ENCODE measurements around the gene UGT1A9. TPM values are rescaled to one million over a fixed set of nuclear protein-coding genes. Genes with fewer than 3 reads are reported as not detected.

UGT1A9 gene
- total and polyA plus RNA-seq, 5 donors = not detected

GRCh38 chr2:233766416-233766815 lies 94.7 kb downstream of the UGT1A9 start:
- Histone ChIP-seq H3K4me1 (ENCODE audit: control insufficient read depth, insufficient read depth, low read length) (no peaks in the 10 kb centered on the region), H3K4me3 (ENCODE audit: low read length) (no peak overlapping the region), H3K27ac (ENCODE audit: low read length) (no peak overlapping the region), H3K9me3 (ENCODE audit: control insufficient read depth, low read length) (no peaks in the 10 kb centered on the region), H3K27me3 (ENCODE audit: control insufficient read depth, insufficient read depth) (no peaks in the 10 kb centered on the region)
- WGBS = 74% methylated on average over 4 of the region's 4 CpGs
- intact Hi-C loops (cut with DNase I) = no loop called here
- DNase-seq = no peak
- ATAC-seq = no peak

GRCh38 chr2:233768076-233768475 lies 96.4 kb downstream of the UGT1A9 start:
- H3K4me3 ChIP-seq (ENCODE audit: low read length) = no peak overlapping the region
- WGBS = 72% methylated on average over 4 of the region's 4 CpGs
- H3K4me1 ChIP-seq (ENCODE audit: control insufficient read depth, insufficient read depth, low read length) = no peaks in the 10 kb centered on the region
- H3K27me3 ChIP-seq (ENCODE audit: control insufficient read depth, insufficient read depth) = no peaks in the 10 kb centered on the region
- intact Hi-C loops (cut with DNase I) = no loop called here
- DNase-seq (no peak), ATAC-seq (no peak)
- H3K27ac ChIP-seq (ENCODE audit: low read length) = no peak overlapping the region
- H3K9me3 ChIP-seq (ENCODE audit: control insufficient read depth, low read length) = no peaks in the 10 kb centered on the region

DNA sequence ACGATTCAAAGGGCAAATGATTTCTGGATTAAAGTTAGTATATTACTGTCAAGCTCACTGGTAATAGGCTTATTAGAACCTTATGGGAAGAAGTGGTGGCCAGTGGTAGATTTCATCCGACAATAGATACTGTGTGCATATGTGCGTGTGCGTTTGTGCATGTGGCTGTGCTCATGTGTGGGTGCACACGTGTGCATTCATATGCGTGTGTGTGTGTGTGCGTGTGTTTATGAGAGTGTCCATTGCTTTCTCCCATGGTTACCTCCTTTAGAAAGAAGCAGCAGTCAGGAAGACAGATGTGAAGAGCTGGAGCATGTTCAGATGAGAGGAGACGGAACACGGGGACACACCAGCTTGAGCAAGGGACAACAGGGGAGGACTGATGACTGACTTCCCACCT lies 97.6 kb downstream of the UGT1A9 start:
- H3K27ac ChIP-seq (ENCODE audit: low read length) = no peak overlapping the region
- no peak overlapping the region for H3K4me3 ChIP-seq (ENCODE audit: low read length)
- no peaks in the 10 kb centered on the region for H3K27me3 ChIP-seq (ENCODE audit: control insufficient read depth, insufficient read depth)
- 93% methylated on average over 9 of the region's 9 CpGs for WGBS
- ATAC-seq (no peak), DNase-seq (no peak)
- no peaks in the 10 kb centered on the region for H3K4me1 ChIP-seq (ENCODE audit: control insufficient read depth, insufficient read depth, low read length)
- no peaks in the 10 kb centered on the region for H3K9me3 ChIP-seq (ENCODE audit: control insufficient read depth, low read length)
- intact Hi-C loops (cut with DNase I) = no loop called here

- no peaks in the 10 kb centered on the region for H3K9me3 ChIP-seq (ENCODE audit: control insufficient read depth, low read length)
- H3K4me1 ChIP-seq (ENCODE audit: control insufficient read depth, insufficient read depth, low read length) = no peaks in the 10 kb centered on the region
- H3K27ac ChIP-seq (ENCODE audit: low read length) = no peak overlapping the region
- 88% methylated on average over 16 of the region's 16 CpGs for WGBS
- intact Hi-C loops (cut with DNase I) = no loop called here
- no peaks in the 10 kb centered on the region for H3K27me3 ChIP-seq (ENCODE audit: control insufficient read depth, insufficient read depth)
- ATAC-seq = no peak
- no peak overlapping the region for H3K4me3 ChIP-seq (ENCODE audit: low read length)
- no peak for DNase-seq
Measured at GRCh38 chr2:233772153-233772552, 100.5 kb downstream of the UGT1A9 start.

GRCh38 chr2:233772583-233772982 lies 100.9 kb downstream of the UGT1A9 start:
- no peak overlapping the region for H3K4me3 ChIP-seq (ENCODE audit: low read length)
- H3K27me3 ChIP-seq (ENCODE audit: control insufficient read depth, insufficient read depth) = no peaks in the 10 kb centered on the region
- H3K9me3 ChIP-seq (ENCODE audit: control insufficient read depth, low read length) = no peaks in the 10 kb centered on the region
- intact Hi-C loops (cut with DNase I) = no loop called here
- H3K4me1 ChIP-seq (ENCODE audit: control insufficient read depth, insufficient read depth, low read length) = no peaks in the 10 kb centered on the region
- DNase-seq = no peak
- H3K27ac ChIP-seq (ENCODE audit: low read length) = no peak overlapping the region
- ATAC-seq = no peak
- 52% methylated on average over 5 of the region's 5 CpGs for WGBS

DNA sequence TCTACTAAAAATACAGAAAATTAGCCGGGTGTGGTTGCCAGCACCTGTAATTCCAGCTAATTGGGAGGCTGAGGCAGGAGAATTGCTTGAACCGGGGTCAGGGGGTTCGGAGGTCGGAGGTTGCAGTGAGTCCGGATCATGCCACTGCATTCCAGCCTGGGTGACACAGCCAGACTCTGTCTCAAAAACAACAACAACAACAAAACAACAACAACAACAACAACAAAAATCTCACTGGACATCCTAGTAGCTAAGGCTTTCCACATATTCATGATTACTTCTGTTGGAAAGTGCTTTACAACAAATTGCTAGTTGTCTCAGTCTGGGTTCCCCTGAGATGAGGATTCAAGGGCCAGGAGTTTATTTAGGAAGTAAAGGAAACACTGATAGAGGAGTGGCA lies 102.2 kb downstream of the UGT1A9 start:
- intact Hi-C loops (cut with DNase I) = no loop called here
- no peaks in the 10 kb centered on the region for H3K27me3 ChIP-seq (ENCODE audit: control insufficient read depth, insufficient read depth)
- no peak overlapping the region for H3K27ac ChIP-seq (ENCODE audit: low read length)
- DNase-seq (no peak), ATAC-seq (no peak)
- no peaks in the 10 kb centered on the region for H3K9me3 ChIP-seq (ENCODE audit: control insufficient read depth, low read length)
- H3K4me3 ChIP-seq (ENCODE audit: low read length) = no peak overlapping the region
- no peaks in the 10 kb centered on the region for H3K4me1 ChIP-seq (ENCODE audit: control insufficient read depth, insufficient read depth, low read length)
- 92% methylated on average over 5 of the region's 5 CpGs for WGBS

GRCh38 chr2:233775414-233775813 lies 103.7 kb downstream of the UGT1A9 start:
- no peaks in the 10 kb centered on the region for H3K9me3 ChIP-seq (ENCODE audit: control insufficient read depth, low read length)
- no peak for DNase-seq
- intact Hi-C loops (cut with DNase I) = no loop called here

DNA sequence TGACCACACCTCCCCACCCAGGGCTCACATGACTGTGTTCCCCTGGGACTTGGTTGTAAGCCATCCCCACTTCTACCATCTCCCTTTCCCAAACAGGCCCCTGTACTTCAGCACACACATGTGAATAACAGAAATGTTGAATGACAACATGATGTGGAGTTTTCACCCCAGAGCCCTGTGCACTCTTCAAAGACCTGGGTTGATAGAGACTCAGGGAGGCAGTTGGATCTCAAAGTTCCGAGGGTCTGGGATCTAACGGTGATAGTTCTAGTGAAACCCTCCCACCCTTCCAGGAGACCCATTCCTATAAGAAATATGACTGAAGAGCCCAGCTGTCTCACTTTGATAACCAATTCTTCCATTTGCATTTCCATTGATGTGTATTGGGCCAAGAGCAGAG lies 106.3 kb downstream of the UGT1A9 start, which contains the start of gene MROH2A:
Gene MROH2A (plus strand): TSS at position 301 of the 400 bp plus-strand sequence. CDS start 1,029 bp downstream, outside the sequence.
- Histone ChIP-seq H3K9me3 (ENCODE audit: control insufficient read depth, low read length) (no peaks in the 10 kb centered on the region), H3K27me3 (ENCODE audit: control insufficient read depth, insufficient read depth) (no peaks in the 10 kb centered on the region), H3K4me3 (ENCODE audit: low read length) (no peak within 1 kb of the TSS), H3K27ac (ENCODE audit: low read length) (no peak within 1 kb of the TSS), H3K4me1 (ENCODE audit: control insufficient read depth, insufficient read depth, low read length) (no peaks in the 10 kb centered on the region)
- intact Hi-C loops (cut with DNase I) = no loop called here
- 79% methylated on average over 2 of the region's 2 CpGs for WGBS
- ATAC-seq (no peak), DNase-seq (no peak)

More at GRCh38 chr2:233775414-233775813, 103.7 kb downstream of the UGT1A9 start:
- Histone ChIP-seq H3K27ac (ENCODE audit: low read length) (no peak overlapping the region), H3K4me3 (ENCODE audit: low read length) (no peak overlapping the region), H3K27me3 (ENCODE audit: control insufficient read depth, insufficient read depth) (no peaks in the 10 kb centered on the region), H3K4me1 (ENCODE audit: control insufficient read depth, insufficient read depth, low read length) (no peaks in the 10 kb centered on the region)
- ATAC-seq = no peak
- 91% methylated on average over 6 of the region's 6 CpGs for WGBS

GRCh38 chr2:233779722-233780121 lies 108.0 kb downstream of the UGT1A9 start:
- Histone ChIP-seq H3K4me3 (ENCODE audit: low read length) (no peak overlapping the region), H3K4me1 (ENCODE audit: control insufficient read depth, insufficient read depth, low read length) (no peaks in the 10 kb centered on the region), H3K27ac (ENCODE audit: low read length) (no peak overlapping the region), H3K27me3 (ENCODE audit: control insufficient read depth, insufficient read depth) (no peaks in the 10 kb centered on the region), H3K9me3 (ENCODE audit: control insufficient read depth, low read length) (no peaks in the 10 kb centered on the region)
- ATAC-seq = no peak
- intact Hi-C loops (cut with DNase I) = no loop called here
- WGBS = 85% methylated on average over 4 of the region's 4 CpGs
- DNase-seq = no peak

GRCh38 chr2:233780771-233781170 lies 109.1 kb downstream of the UGT1A9 start:
- Histone ChIP-seq H3K9me3 (ENCODE audit: control insufficient read depth, low read length) (no peaks in the 10 kb centered on the region), H3K4me1 (ENCODE audit: control insufficient read depth, insufficient read depth, low read length) (no peaks in the 10 kb centered on the region), H3K27ac (ENCODE audit: low read length) (no peak overlapping the region), H3K4me3 (ENCODE audit: low read length) (no peak overlapping the region), H3K27me3 (ENCODE audit: control insufficient read depth, insufficient read depth) (no peaks in the 10 kb centered on the region)
- no peak for ATAC-seq
- WGBS = 83% methylated on average over 4 of the region's 4 CpGs
- intact Hi-C loops (cut with DNase I) = no loop called here
- DNase-seq = no peak

DNA sequence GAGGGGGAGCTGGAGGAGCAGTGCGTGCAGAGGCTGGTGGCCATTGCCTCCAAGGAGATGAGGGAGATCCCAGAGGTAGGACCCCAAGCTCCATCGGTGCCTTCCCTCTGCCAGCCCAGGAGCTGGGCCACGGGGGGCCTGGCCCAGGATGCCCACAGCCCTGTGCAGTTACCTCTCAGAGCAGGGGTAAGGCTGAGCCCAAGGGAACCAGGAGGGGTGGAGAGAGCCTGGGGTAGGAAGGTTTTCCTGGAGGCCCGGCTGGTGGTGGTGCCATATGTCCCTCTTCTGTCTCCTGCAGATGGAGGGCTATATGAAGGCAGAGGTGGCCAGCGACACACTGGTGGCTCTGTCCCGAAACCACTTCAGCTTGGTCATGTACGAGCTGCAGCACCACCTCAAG lies 117.9 kb downstream of the UGT1A9 start:
- DNase-seq = no peak
- Histone ChIP-seq H3K27ac (ENCODE audit: low read length) (no peak overlapping the region), H3K4me3 (ENCODE audit: low read length) (no peak overlapping the region), H3K4me1 (ENCODE audit: control insufficient read depth, insufficient read depth, low read length) (no peaks in the 10 kb centered on the region), H3K27me3 (ENCODE audit: control insufficient read depth, insufficient read depth) (no peaks in the 10 kb centered on the region), H3K9me3 (ENCODE audit: control insufficient read depth, low read length) (no peaks in the 10 kb centered on the region)
- intact Hi-C loops (cut with DNase I) = no loop called here
- ATAC-seq = no peak
- WGBS = 90% methylated on average over 7 of the region's 7 CpGs

- Histone ChIP-seq H3K9me3 (ENCODE audit: control insufficient read depth, low read length) (no peaks in the 10 kb centered on the region), H3K27me3 (ENCODE audit: control insufficient read depth, insufficient read depth) (no peaks in the 10 kb centered on the region), H3K27ac (ENCODE audit: low read length) (no peak overlapping the region), H3K4me1 (ENCODE audit: control insufficient read depth, insufficient read depth, low read length) (no peaks in the 10 kb centered on the region), H3K4me3 (ENCODE audit: low read length) (no peak overlapping the region)
- 79% methylated on average over 18 of the region's 18 CpGs for WGBS
- DNase-seq = no peak
- intact Hi-C loops (cut with DNase I) = no loop called here
- ATAC-seq = no peak
Measured at GRCh38 chr2:233791151-233791882, 119.6 kb downstream of the UGT1A9 start.
